Activated T-helper 17 cell treated with anti-CD3 and anti-CD28 coated beads, Interleukin-2, amount 50 U/mL, for 72 hours (primary cell): ENCODE results near the gene LHFPL5. TPM values are rescaled to one million over a fixed set of nuclear protein-coding genes. Genes with fewer than 3 reads are reported as not detected.

Source experiments
- ATAC-seq: fragments of 150-1000 bp; cut with Tn5 transposase; replicated peaks from 2 replicates; pipeline ENCODE4 v1.10.0; 2021; ENCODE audit warnings: mild to moderate bottlenecking, moderate library complexity
- H3K27ac Mint-ChIP-seq: one replicate; pipeline ENCODE4 v1.8.0; 2022; ENCODE audit warnings: mixed read lengths
- H3K27me3 Mint-ChIP-seq: one replicate; pipeline ENCODE4 v1.8.0; 2022; ENCODE audit warnings: mixed read lengths
- H3K36me3 Mint-ChIP-seq: one replicate; pipeline ENCODE4 v1.8.0; 2022; ENCODE audit warnings: low read depth, mild to moderate bottlenecking, mixed read lengths
- H3K4me1 Mint-ChIP-seq: one replicate; pipeline ENCODE4 v1.8.0; 2022; ENCODE audit warnings: mixed read lengths
- H3K4me3 Mint-ChIP-seq: one replicate; pipeline ENCODE4 v1.8.0; 2022; ENCODE audit warnings: mild to moderate bottlenecking, mixed read lengths
- H3K9me3 Mint-ChIP-seq: one replicate; pipeline ENCODE4 v1.8.0; 2022; ENCODE audit warnings: mixed read lengths
- total RNA-seq, 2 donors: library from RNA; stranded (reverse); gene quantifications; one replicate each; pipeline ENCODE4 v1.2.3, GENCODE V29; 2022

The LHFPL5 gene
- total RNA-seq, 2 donors from 2014 or later, result 0.21 to 0.26 TPM

- Mint-ChIP-seq H3K27ac (peak overlapping the region; percentile 17), H3K27me3 (no peaks in the 10 kb centered on the region), H3K36me3 (peaks cover 100% of the 10 kb centered on the region), H3K4me3 (no peak overlapping the region), H3K4me1 (peaks cover 11% of the 10 kb centered on the region), H3K9me3 (no peaks in the 10 kb centered on the region)
- no peak for ATAC-seq
Observed at GRCh38 chr6:35857853-35858252, 52.7 kb downstream of the LHFPL5 start.

- Mint-ChIP-seq H3K27ac (no peak overlapping the region), H3K4me3 (no peak overlapping the region), H3K4me1 (peaks cover 11% of the 10 kb centered on the region), H3K36me3 (peaks cover 96% of the 10 kb centered on the region), H3K27me3 (no peaks in the 10 kb centered on the region), H3K9me3 (no peaks in the 10 kb centered on the region)
- no peak for ATAC-seq
Observed at GRCh38 chr6:35859367-35859766, 54.2 kb downstream of the LHFPL5 start.

Other genes starting within 250 kb of the LHFPL5 start
- 100 to 1,000 TPM in 1 of 2 donors, 10 to 100 TPM in 1; 39.9 to 101 TPM for gene FKBP5, start 116.4 kb upstream of the LHFPL5 start, total RNA-seq
- gene ARMC12, start 68.3 kb upstream of the LHFPL5 start, total RNA-seq, result 1 to 10 TPM; 1.8 to 1.9 TPM
- gene CLPSL2, start 28.8 kb upstream of the LHFPL5 start, total RNA-seq, result not detected
- gene CLPSL1, start 24.3 kb upstream of the LHFPL5 start, total RNA-seq, result not detected
- under 1 TPM in 1 of 2 donors, not detected in 1; 0.56 TPM for gene CLPS, start 8.0 kb upstream of the LHFPL5 start, total RNA-seq
- 100 to 1,000 TPM in 1 of 2 donors, 10 to 100 TPM in 1; 83.5 to 101 TPM for gene SRPK1, start 115.7 kb downstream of the LHFPL5 start, total RNA-seq
- gene SLC26A8, start 219.3 kb downstream of the LHFPL5 start, total RNA-seq, result not detected
- gene MAPK14, start 222.5 kb downstream of the LHFPL5 start, total RNA-seq, result 10 to 100 TPM; 36.5 to 51.3 TPM